ENCODE results near the gene CCDC70.
"Not testable (repeated sequence)": the region's sequence is repeated elsewhere in the genome, so short reads cannot be mapped to it uniquely, and the experiment has no call there.

CCDC70 gene

DNA sequence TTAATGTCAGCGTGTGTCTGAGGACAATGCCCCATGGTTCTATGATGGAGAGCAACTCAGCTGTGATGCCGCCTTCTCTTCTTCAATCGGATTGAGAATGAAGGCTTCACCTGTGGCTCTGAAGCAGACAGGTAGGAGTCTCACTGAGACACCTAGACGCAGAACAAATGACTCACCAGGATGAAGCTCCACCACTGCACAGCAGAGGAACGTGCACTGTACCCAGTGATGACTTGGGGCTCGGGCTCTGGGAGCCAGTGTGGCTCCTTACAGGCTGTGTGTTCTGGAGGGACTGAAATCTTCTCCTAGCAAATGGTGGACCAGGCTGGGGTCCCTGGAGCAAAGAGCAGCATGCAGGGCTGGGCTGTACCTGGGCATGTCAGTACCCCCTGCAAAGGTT, 44.0 kb downstream of the CCDC70 start:
- TF ChIP-seq, protein P1, sequence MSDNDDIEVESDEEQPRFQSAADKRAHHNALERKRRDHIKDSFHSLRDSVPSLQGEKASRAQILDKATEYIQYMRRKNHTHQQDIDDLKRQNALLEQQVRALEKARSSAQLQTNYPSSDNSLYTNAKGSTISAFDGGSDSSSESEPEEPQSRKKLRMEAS (IDR thresholded peaks at IDR 0.05; ENCODE audit: low read depth, low read length): no peak
- TF ChIP-seq POLR2A (IDR thresholded peaks at IDR 0.05; ENCODE audit: extremely low read depth, insufficient read length): no peak
- TF ChIP-seq MYC (IDR thresholded peaks at IDR 0.05; ENCODE audit: low read depth, low read length): no peak
- TF ChIP-seq, protein P2, sequence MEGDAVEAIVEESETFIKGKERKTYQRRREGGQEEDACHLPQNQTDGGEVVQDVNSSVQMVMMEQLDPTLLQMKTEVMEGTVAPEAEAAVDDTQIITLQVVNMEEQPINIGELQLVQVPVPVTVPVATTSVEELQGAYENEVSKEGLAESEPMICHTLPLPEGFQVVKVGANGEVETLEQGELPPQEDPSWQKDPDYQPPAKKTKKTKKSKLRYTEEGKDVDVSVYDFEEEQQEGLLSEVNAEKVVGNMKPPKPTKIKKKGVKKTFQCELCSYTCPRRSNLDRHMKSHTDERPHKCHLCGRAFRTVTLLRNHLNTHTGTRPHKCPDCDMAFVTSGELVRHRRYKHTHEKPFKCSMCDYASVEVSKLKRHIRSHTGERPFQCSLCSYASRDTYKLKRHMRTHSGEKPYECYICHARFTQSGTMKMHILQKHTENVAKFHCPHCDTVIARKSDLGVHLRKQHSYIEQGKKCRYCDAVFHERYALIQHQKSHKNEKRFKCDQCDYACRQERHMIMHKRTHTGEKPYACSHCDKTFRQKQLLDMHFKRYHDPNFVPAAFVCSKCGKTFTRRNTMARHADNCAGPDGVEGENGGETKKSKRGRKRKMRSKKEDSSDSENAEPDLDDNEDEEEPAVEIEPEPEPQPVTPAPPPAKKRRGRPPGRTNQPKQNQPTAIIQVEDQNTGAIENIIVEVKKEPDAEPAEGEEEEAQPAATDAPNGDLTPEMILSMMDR (IDR thresholded peaks at IDR 0.05; ENCODE audit: low read depth, low read length): no peak
- no peak overlapping the region for H3K4me3 ChIP-seq (ENCODE audit: low read depth, low read length)
- no peak for DNase-seq (ENCODE audit: low read depth)

DNA sequence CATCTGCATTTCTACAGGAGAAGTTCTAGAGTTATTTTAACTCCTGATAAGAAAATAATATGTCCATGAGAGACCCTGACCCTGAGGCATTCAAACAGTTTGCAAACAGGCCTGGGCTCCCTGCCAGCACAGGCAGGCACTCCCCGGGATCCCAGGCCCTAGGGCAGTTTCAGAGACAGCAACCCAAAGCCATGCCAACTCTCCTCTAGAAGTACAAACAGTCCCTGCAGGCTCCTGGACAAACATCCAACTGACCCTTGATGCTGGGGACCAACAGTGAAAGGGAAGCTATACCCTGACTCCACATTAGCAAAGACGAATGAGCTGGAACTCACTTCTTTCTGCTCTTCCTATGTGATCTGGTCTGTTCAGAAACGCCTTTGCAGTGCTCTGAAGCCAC, 44.8 kb downstream of the CCDC70 start:
- no peak for DNase-seq (ENCODE audit: low read depth)
- TF ChIP-seq MYC (IDR thresholded peaks at IDR 0.05; ENCODE audit: low read depth, low read length) (no peak), POLR2A (IDR thresholded peaks at IDR 0.05; ENCODE audit: extremely low read depth, insufficient read length) (no peak)
- TF ChIP-seq, protein P1 (IDR thresholded peaks at IDR 0.05; ENCODE audit: low read depth, low read length): no peak
- TF ChIP-seq, protein P2 (IDR thresholded peaks at IDR 0.05; ENCODE audit: low read depth, low read length): no peak
- no peak overlapping the region for H3K4me3 ChIP-seq (ENCODE audit: low read depth, low read length)

DNA sequence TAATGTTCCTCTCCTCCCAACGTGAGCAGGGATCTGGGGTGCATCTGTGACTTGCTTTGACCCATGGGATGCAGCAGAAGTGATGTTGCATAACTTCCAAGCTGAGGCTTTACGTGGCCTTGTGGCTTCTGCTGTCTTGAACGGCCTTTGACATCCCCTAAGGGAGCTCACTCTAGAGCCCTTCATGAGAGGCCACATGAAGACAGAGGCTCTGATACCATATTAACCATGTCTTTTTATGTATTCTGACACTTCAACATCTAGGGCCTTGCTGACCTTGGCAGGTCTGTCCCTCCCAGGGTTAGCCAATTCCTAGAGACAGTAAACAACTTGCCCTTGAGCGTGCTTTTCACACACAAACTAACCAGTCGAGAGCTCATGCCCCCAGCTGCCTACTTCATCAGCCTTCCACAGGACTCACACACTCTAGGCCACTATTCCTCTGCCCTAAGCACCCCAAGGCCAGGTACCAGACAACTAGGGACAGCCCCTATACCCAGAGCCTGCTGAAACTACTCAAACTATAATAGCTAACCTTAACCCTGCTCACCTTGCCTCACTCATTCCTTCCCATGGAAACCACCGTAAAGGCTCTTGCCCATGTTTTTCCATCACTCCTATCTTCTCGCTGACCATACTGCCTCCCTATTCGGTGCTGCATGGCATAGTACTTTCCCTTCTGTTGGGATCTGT, 45.4 kb downstream of the CCDC70 start:
- H3K4me3 ChIP-seq (ENCODE audit: low read depth, low read length): no peak overlapping the region
- DNase-seq (ENCODE audit: low read depth): peak; percentile 94
- TF ChIP-seq, protein P2 (IDR thresholded peaks at IDR 0.05; ENCODE audit: low read depth, low read length): no peak
- TF ChIP-seq, protein P1 (IDR thresholded peaks at IDR 0.05; ENCODE audit: low read depth, low read length): peak; percentile 69
- no peak for TF ChIP-seq POLR2A (IDR thresholded peaks at IDR 0.05; ENCODE audit: extremely low read depth, insufficient read length)
- peak; percentile 54; the same call in 1 of the 2 replicates for TF ChIP-seq MYC (IDR thresholded peaks at IDR 0.05; ENCODE audit: low read depth, low read length)

DNA sequence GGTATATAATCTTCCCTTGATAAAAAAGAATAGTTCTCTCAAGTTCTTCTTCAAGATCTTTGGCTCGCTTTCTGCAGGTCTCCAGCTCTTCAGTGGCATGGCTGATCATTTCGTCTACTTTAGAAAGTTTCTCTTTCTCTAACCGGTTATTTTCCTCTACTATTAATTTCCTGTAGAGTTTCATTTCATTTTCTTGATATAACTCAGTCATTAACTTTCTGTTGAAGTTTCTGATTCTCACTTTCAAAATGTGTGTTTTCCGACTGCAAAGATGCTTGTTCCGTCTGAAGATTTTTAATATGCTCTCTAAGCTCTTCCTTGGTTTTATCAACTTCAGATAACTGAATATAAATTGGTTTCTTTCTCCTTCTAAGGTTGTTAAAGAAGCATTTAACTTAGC, 47.5 kb downstream of the CCDC70 start:
- H3K4me3 ChIP-seq (ENCODE audit: low read depth, low read length); DNase-seq (ENCODE audit: low read depth): not testable (repeated sequence)

DNA sequence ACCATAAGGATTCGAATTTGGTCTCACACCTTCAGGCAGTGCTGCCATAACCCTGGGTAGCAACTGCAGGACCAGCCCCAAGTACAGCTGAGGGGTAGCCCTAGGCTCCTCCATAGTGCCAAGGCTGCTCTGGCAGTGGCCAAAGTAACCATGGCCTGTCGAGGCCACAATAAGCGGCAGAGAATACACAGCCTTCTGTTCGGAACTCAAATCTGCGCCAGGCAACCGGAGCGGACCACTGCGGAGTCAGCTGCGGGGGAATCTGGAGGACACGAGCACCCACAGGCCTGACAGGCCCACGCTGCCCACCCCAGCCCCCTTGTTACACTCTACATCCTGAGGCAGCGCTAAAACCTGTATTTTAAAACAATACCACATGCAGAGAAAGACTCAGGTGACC, 48.7 kb downstream of the CCDC70 start:
- H3K4me3 ChIP-seq (ENCODE audit: low read depth, low read length): no peak overlapping the region
- DNase-seq (ENCODE audit: low read depth): no peak
- TF ChIP-seq, protein P1 (IDR thresholded peaks at IDR 0.05; ENCODE audit: low read depth, low read length): no peak
- TF ChIP-seq MYC (IDR thresholded peaks at IDR 0.05; ENCODE audit: low read depth, low read length) (no peak), POLR2A (IDR thresholded peaks at IDR 0.05; ENCODE audit: extremely low read depth, insufficient read length) (no peak)
- TF ChIP-seq, protein P2 (IDR thresholded peaks at IDR 0.05; ENCODE audit: low read depth, low read length): no peak

DNA sequence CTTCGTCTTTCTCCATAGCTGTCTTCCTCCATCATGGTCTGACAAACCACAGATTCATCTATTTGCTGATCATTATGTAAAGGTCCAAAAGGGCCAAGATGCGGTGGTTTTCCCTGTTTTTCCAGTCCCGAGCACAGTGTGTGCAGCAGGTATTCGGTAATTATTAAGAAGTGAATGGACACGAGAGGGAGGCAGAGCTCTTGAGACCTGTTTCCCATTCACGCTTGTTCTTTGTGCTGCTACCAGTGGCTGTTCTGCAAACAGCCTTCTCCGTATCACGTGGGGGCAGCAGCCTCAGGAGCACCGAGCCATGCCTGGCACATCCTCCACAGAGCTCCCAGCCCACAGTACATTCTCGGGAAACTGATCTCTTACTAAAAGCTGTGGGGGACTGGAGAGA, 50.3 kb downstream of the CCDC70 start:
- TF ChIP-seq, protein P1 (IDR thresholded peaks at IDR 0.05; ENCODE audit: low read depth, low read length): no peak
- TF ChIP-seq POLR2A (IDR thresholded peaks at IDR 0.05; ENCODE audit: extremely low read depth, insufficient read length): no peak
- TF ChIP-seq MYC (IDR thresholded peaks at IDR 0.05; ENCODE audit: low read depth, low read length): no peak
- TF ChIP-seq, protein P2 (IDR thresholded peaks at IDR 0.05; ENCODE audit: low read depth, low read length): no peak
- DNase-seq (ENCODE audit: low read depth): no peak

More for the DNA sequence above, 50.3 kb downstream of the CCDC70 start:
- no peak overlapping the region for H3K4me3 ChIP-seq (ENCODE audit: low read depth, low read length)

Measured in NB4 (cell line).